Stimulated activated CD4-positive, alpha-beta T cell treated with anti-CD3 and anti-CD28 coated beads, TNF-alpha, amount 100 ng/mL, for 1 hour (primary cell): ENCODE measurements around the gene ABHD6.
A peak's percentile ranks its signal among the peaks of the same experiment; 100 is the strongest.
"Not testable (repeated sequence)": the region's sequence is repeated elsewhere in the genome, so short reads cannot be mapped to it uniquely, and the experiment has no call there.

ENCODE experiments used
- DNase-seq, 3 donors: peaks; one replicate each; pipeline ENCODE4 v3.0.0-alpha.2; 2020; ENCODE audit warnings: low read depth in 3 of 3, low spot score in 1 of 3

The ABHD6 gene

GRCh38 chr3:58271901-58272501 lies 34.4 kb downstream of the ABHD6 start:
- no peak for DNase-seq

DNA sequence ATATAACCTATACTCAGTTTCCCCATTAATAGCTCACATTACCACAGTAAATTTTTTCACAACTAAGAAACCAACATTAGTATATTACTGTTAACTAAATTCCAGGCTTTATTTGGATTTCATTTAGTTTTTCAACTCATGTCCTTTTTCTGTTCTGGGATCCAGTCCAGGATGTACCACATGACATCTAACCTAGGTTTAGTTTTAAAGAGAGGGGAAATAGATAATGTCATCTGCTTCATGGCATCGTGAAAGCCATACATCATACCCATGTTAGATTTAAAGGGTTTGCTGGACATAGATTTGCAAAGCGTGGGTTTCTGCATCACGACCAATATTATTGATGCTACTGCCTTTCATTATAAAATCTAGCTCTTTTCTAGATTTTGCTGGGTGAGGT lies 35.3 kb downstream of the ABHD6 start:
- DNase-seq, result no peak

DNA sequence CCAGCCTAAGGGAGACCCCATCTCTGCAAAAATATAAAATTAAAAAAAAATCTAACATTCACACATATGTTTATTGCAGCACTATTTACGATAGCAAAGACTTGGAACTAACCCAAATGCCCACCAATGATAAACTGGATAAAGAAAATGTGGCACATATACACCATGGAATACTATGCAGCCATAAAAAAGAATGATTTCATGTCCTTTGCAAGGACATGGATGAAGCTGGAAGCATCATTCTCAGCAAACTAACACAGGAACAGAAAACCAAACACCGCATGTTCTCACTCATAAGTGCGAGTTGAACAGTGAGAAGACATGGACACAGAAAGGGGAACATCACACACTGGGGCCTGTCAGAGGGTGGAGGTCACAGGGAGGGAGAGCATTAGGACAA lies 35.8 kb downstream of the ABHD6 start:
- not testable (repeated sequence) for DNase-seq

GRCh38 chr3:58274027-58274614 lies 36.5 kb downstream of the ABHD6 start:
- no peak for DNase-seq

GRCh38 chr3:58281069-58281468 lies 43.5 kb downstream of the ABHD6 start:
- DNase-seq, result no peak

DNA sequence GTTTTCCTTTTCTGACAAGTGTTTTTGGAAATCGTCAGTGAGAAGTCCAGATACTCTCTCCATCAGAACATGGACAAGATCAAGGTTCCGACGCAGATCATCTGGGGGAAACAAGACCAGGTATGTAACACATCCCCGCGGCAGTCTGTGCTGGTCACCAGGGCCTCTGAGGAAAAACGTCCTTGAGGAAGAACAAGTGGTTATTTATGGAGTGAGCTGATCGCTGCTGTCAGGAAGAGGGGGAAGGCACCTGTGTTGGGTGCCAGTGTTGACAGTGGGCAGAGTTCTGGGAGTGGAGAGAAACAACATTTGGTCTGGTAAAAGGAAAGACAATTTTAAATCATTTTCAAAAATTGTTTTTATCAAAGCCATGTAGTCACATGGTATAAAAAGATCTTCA lies 47.7 kb downstream of the ABHD6 start:
- no peak for DNase-seq

DNA sequence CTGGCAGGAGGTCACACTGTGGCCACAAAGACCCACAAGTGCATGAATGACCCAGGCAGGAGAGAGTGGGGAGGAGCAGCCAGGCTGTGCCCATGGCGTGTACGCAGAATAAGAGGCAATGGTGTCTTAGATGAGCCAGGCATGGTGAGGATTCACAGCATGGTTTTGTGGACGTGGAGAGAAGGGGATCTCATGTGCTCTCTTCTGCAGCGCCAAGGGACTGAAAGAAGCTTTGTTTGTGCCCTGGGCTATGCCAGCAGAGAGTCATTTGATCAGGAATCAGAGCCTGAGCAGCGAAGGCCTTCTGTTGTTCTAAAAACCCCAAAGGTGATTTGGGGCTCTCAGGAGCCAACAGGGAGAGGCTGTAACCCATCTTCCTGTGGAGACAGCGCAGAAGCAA lies 49.8 kb downstream of the ABHD6 start:
- DNase-seq, result no peak

GRCh38 chr3:58288011-58288728 lies 50.6 kb downstream of the ABHD6 start:
- no peak for DNase-seq

DNA sequence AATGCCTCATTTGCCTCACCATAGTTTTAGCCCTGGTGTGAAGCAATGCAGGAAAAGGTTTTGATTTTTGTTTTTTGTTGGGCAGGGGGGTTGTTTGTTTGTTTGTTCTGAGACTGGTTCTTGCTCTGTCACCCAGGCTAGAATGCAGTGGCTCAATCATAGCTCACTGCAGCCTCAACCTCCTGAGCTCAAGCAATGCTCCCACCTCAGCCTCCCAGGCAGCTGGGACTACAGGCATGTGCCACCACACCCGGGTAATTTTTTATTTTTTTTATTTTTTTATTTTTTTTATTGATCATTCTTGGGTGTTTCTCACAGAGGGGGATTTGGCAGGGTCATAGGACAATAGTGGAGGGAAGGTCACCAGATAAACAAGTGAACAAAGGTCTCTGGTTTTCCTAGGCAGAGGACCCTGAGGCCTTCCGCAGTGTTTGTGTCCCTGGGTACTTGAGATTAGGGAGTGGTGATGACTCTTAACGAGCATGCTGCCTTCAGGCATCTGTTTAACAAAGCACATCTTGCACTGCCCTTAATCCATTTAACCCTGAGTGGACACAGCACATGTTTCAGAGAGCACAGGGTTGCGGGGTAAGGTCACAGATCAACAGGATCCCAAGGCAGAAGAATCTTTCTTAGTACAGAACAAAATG lies 51.5 kb downstream of the ABHD6 start:
- DNase-seq, result not testable (repeated sequence)

DNA sequence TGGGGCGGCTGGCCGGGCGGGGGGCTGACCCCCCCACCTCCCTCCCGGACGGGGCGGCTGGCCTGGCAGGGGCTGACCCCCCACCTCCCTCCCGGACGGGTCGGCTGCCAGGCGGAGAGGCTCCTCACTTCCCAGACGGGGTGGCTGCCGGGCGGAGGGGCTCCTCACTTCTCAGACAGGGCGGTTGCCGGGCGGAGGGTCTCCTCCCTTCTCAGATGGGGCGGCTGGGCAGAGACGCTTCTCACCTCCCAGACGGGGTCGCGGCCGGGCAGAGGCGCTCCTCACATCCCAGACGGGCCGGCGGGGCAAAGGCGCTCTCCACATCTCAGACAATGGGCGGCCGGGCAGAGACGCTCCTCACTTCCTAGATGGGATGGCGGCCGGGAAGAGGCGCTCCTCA lies 52.9 kb downstream of the ABHD6 start:
- not testable (repeated sequence) for DNase-seq

GRCh38 chr3:58291671-58292338 lies 54.2 kb downstream of the ABHD6 start:
- DNase-seq, result no peak

DNA sequence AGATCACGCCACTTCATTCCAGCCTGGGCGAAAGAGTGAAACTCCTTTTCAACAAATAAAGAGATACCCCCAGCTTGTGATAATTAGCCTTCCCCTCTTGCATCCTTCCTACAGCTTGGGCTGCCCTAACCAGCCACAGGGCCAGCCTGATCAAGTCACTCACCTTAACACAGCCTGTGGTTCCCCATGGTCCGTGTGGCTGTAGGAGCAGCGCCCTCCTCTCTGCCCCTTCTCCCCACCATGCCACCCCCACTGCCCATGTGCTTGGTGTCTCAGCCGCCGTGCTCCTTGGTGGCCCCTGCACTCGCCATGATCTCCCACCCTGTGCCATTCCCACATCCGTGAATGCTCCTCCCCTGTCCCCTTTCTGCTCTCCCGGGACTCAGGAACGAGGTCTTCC lies 55.3 kb downstream of the ABHD6 start:
- no peak for DNase-seq

- DNase-seq, result no peak
Observed at GRCh38 chr3:58293516-58293915, 55.9 kb downstream of the ABHD6 start.

DNA sequence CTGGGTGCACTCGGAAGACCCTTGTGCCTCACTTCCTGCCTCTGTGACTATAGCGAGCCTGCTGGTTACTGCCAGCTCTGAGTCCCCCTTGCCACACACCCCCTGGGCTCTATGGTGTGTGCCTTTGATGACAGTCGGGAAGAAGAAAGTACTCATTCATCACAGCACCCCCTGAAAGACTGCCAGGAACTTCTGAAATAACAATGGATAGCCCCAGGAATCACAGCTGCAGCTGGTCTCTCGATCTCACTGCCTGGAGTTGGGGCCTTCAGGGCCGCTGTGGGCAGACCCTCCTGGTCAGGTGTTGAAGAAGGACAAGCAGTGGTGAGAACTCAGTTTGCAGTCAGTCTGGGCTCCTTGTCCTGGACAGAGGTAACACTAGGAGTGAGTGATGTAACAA lies 58.7 kb downstream of the ABHD6 start:
- no peak for DNase-seq

GRCh38 chr3:58296843-58297242 lies 59.3 kb downstream of the ABHD6 start:
- DNase-seq, result no peak

GRCh38 chr3:58298190-58298589 lies 60.6 kb downstream of the ABHD6 start:
- DNase-seq, result no peak

GRCh38 chr3:58299075-58299474 lies 61.5 kb downstream of the ABHD6 start:
- no peak for DNase-seq

GRCh38 chr3:58299839-58300516 lies 62.4 kb downstream of the ABHD6 start:
- DNase-seq, result no peak

DNA sequence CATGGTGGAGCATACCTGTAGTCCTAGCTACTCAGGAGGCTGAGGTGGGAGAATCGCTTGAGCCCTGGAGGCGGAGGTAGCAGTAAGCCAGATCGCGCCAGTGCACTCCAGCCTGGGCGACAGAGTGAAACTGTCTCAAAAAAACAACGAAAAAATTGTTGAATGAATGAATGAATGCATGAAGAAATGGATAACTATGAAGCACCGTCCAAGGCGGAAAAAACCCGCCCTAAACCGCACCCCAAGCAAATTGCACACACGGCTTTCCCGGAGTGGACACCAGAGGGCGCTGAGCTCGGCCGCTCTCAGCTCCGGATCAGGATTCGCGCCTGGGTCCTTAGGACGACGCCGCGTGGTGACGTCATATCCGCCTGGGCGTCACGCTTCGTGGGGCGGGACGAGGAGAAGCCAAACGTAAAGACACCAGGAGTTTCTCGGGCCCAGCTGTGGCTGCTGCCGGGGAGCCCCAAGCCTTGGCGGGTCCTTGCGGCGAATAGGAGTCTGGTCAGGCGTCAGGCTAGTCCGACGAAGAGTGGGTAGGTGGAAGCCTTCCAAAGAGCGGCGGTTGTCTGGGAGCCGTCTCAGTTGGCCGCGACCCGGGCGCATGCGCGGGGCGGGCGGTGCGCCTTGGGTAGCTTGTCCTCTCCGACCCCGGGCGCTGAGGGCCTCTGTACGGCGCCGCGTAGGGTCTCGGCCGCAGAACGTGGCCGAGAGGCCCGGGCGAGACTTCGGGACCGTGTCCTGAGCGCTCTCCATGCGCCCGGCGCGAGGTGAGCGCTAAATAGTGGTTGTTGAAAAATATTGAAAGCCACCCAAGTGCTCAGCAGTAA lies 68.5 kb downstream of the ABHD6 start, which contains the start of the genes HTD2 and RPP14:
Gene HTD2, plus strand, starts transcription at position 639 of the 830 bp plus-strand sequence. CDS start 11,094 bp downstream, outside the sequence.
Gene RPP14, plus strand, starts transcription at position 364 of the 830 bp plus-strand sequence. CDS start 4,085 bp downstream, outside the sequence.
- peak; percentile 93 to 98 (median 95) for DNase-seq
